HepG2 (cell line): ENCODE data around the gene ZNF652. TPM values are rescaled to one million over a fixed set of nuclear protein-coding genes. Genes with fewer than 3 reads are reported as not detected.

Experiments
- ATAC-seq: fragments of 200-7000 bp; cut with Tn5 transposase; 3 replicates; pipeline ENCODE4 v1.9.1; 2020; ENCODE audit warnings: mild to moderate bottlenecking, moderate library complexity
- BruUV-seq: library from RNA; stranded (reverse); fragments of 400-500 nt; replicated peaks from 2 replicates; lab custom pipeline; 2021; lab: Mats Ljungman, UMichigan
- CTCF ChIA-PET: fragments of 300-600 bp; formaldehyde crosslinking; extraction: SDS; loops from one replicate; lab custom pipeline; 2021; ENCODE audit warnings: low total read pairs, inconsistent platforms, low intra/inter-chr PET ratio; lab: Yijun Ruan, JAX
- POLR2A ChIA-PET: fragments of 350-600 bp; sonication (Branson Sonifier 250); formaldehyde crosslinking; loops from one replicate; lab custom pipeline; 2020; ENCODE audit warnings: antibody characterized with exemption, inconsistent platforms; lab: Yijun Ruan, JAX
- DNase-seq: peaks from one replicate; pipeline ENCODE4 v3.0.0-alpha.2; 2015; ENCODE audit warnings: low spot score
- FAIRE-seq: peaks from 3 replicates; lab custom pipeline; 2011; peaks lifted over from hg19 to GRCh38; lab: Jason Lieb, UNC
- H2AFZ ChIP-seq: one replicate; pipeline ENCODE4 v1.6.1; 2011; ENCODE audit warnings: low read length, inconsistent platforms
- H3K27ac ChIP-seq: fragments of 300-600 bp; 3 replicates; pipeline ENCODE4 v1.8.0; 2011; ENCODE audit warnings: mixed run types, mild to moderate bottlenecking, mixed read lengths, low read length, inconsistent platforms; ENCODE audit not compliant: insufficient read depth; ENCODE audit errors: extremely low read length
- H3K27me3 ChIP-seq, 2 experiments: fragments of 200-600 bp in 1 of 2; 2 replicates in 1 of 2; 3 replicates in 1 of 2; pipeline versions ENCODE4 v1.6.0 to v1.8.0; 2011; ENCODE audit warnings: low read length in 2 of 2, mild to moderate bottlenecking in 2 of 2, moderate library complexity in 2 of 2, inconsistent platforms in 1 of 2; ENCODE audit not compliant: insufficient read depth in 2 of 2, control insufficient read depth in 1 of 2
- H3K36me3 ChIP-seq, 2 experiments: fragments of 200-600 bp in 1 of 2; replicated peaks in 1 of 2; 2 replicates in 1 of 2; 3 replicates in 1 of 2; pipeline versions ENCODE4 v1.5.1 to v1.8.0; 2011; ENCODE audit warnings: low read length in 2 of 2, inconsistent platforms in 1 of 2; ENCODE audit not compliant: insufficient read depth in 2 of 2, control insufficient read depth in 1 of 2
- H3K4me1 ChIP-seq: 2 replicates; pipeline ENCODE4 v1.5.1; 2012; ENCODE audit warnings: low read length, inconsistent platforms; ENCODE audit not compliant: insufficient read depth
- H3K4me2 ChIP-seq: 2 replicates; pipeline ENCODE4 v1.6.0; 2011; ENCODE audit warnings: low read depth, low read length, inconsistent platforms
- H3K4me3 ChIP-seq, 3 experiments: fragments of 200-600 bp in 1 of 3; sonication (generic), shearing (Covaris generic) in 1 of 3; replicated peaks in 1 of 3; 2 replicates each; pipeline ENCODE4 v1.5.1; 2011 to 2016; ENCODE audit warnings: low read length in 3 of 3, inconsistent platforms in 2 of 3, low read depth in 2 of 3, mild to moderate bottlenecking in 2 of 3, control low read depth in 1 of 3, mixed read lengths in 1 of 3; ENCODE audit not compliant: insufficient read depth in 1 of 3
- H3K79me2 ChIP-seq: one replicate; pipeline ENCODE4 v1.6.1; 2011; ENCODE audit warnings: low read length, inconsistent platforms; ENCODE audit not compliant: insufficient read depth
- H3K9ac ChIP-seq: 2 replicates; pipeline ENCODE4 v1.6.0; 2011; ENCODE audit warnings: mild to moderate bottlenecking, low read depth, low read length, inconsistent platforms; ENCODE audit not compliant: insufficient read depth
- H3K9me3 ChIP-seq: 2 replicates; pipeline ENCODE4 v1.5.1; 2012; ENCODE audit warnings: mild to moderate bottlenecking, low read length
- H4K20me1 ChIP-seq: 2 replicates; pipeline ENCODE4 v1.6.0; 2011; ENCODE audit warnings: inconsistent platforms, mild to moderate bottlenecking, low read length, moderate library complexity; ENCODE audit not compliant: insufficient read depth
- ETV5 ChIP-seq: IDR thresholded peaks from 2 replicates; pipeline ENCODE4 v1.6.1; 2018; ENCODE audit warnings: missing biosample characterization, missing genetic modification reagents, inconsistent platforms, borderline replicate concordance
- GLI4 ChIP-seq: sonication (generic); formaldehyde crosslinking; IDR thresholded peaks from 2 replicates; pipeline ENCODE4 v1.5.1; 2020; ENCODE audit warnings: missing genetic modification reagents, mild to moderate bottlenecking, moderate library complexity, borderline replicate concordance
- RBFOX2 ChIP-seq: fragments of 200-400 bp; formaldehyde crosslinking; IDR thresholded peaks from 2 replicates; pipeline ENCODE4 v1.6.1; 2017; ENCODE audit warnings: low read depth, mild to moderate bottlenecking, low read length
- RFX3 ChIP-seq: IDR thresholded peaks from 2 replicates; pipeline ENCODE4 v1.6.1; 2016; ENCODE audit warnings: missing biosample characterization, missing genetic modification reagents
- RFXAP ChIP-seq: sonication (generic); formaldehyde crosslinking; IDR thresholded peaks from 2 replicates; pipeline ENCODE4 v1.4.0; 2020; ENCODE audit warnings: missing genetic modification reagents, borderline replicate concordance
- SP1 ChIP-seq, 2 experiments: fragments of 450-650 bp in 1 of 2; sonication (generic) in 1 of 2; formaldehyde crosslinking in 1 of 2; IDR thresholded peaks; 2 replicates each; pipeline versions ENCODE4 v1.4.0 to v1.6.1; 2016 to 2020; ENCODE audit warnings: missing genetic modification reagents in 1 of 2
- SRSF9 ChIP-seq: fragments of 200-400 bp; formaldehyde crosslinking; IDR thresholded peaks from 2 replicates; pipeline ENCODE4 v1.6.1; 2018; ENCODE audit warnings: borderline replicate concordance, mild to moderate bottlenecking, low read depth, low read length; ENCODE audit not compliant: insufficient read depth, poor library complexity, severe bottlenecking
- ZNF225 ChIP-seq: sonication (generic); formaldehyde crosslinking; IDR thresholded peaks from 2 replicates; pipeline ENCODE4 v1.4.0; 2020; ENCODE audit warnings: mild to moderate bottlenecking, missing genetic modification reagents
- ZNF317 ChIP-seq: sonication (generic); formaldehyde crosslinking; IDR thresholded peaks from 2 replicates; pipeline ENCODE4 v1.5.0; 2020; ENCODE audit warnings: mild to moderate bottlenecking, missing genetic modification reagents
- ZNF564 ChIP-seq: sonication (generic); formaldehyde crosslinking; IDR thresholded peaks from 2 replicates; pipeline ENCODE4 v1.8.1; 2023; ENCODE audit warnings: mild to moderate bottlenecking, missing genetic modification reagents
- ZSCAN31 ChIP-seq: sonication (generic); formaldehyde crosslinking; IDR thresholded peaks from 2 replicates; pipeline ENCODE4 v1.5.0; 2020; ENCODE audit warnings: low read depth, mild to moderate bottlenecking, missing genetic modification reagents
- WGBS: methylation state at CpG from one replicate; pipeline ENCODE4 v1.1.6; 2017; ENCODE audit warnings: low lambda C conversion rate; 5-methylcytosine and 5-hydroxymethylcytosine counted together
- in situ Hi-C: cut with HindIII; loops from 2 replicates; pipeline ENCODE4 v1.10.0; 2017; ENCODE audit warnings: low pct_unique_long_range_greater_than_20kb; ENCODE audit not compliant: extremely low pct_ligation_motif_present
- intact Hi-C: fragments of 100-400 bp; cut with micrococcal nuclease; formaldehyde crosslinking; loops from one replicate; pipeline ENCODE4 v1.10.0; 2022; ENCODE audit not compliant: unreplicated experiment
- polyA plus RNA-seq, 8 experiments: library from polyadenylated mRNA; depleted of rRNA in 3 of 8; stranded (reverse) in 7 of 8; unstranded in 1 of 8; fragments of >200 nt; fragmentation: Illumina TruSeq in 4 of 8; extraction: Trizol in 4 of 8; gene quantifications; 2 replicates each; pipeline versions ENCODE4 v1.2.1 to v1.2.3, GENCODE V29; 2011 to 2016; ENCODE audit warnings: low read depth in 4 of 8, missing spikeins in 1 of 8, mixed read lengths in 1 of 8; ENCODE audit not compliant: insufficient read depth in 1 of 8
- total RNA-seq, 5 experiments: library from RNA; depleted of rRNA; stranded (reverse); fragments of >200 nt; fragmentation: Illumina TruSeq; extraction: Trizol; gene quantifications; 2 replicates each; pipeline ENCODE4 v1.2.3, GENCODE V29; 2016; ENCODE audit warnings: low read depth in 1 of 5
- TF ChIP-seq, protein P1 (sequence below): sonication (generic); formaldehyde crosslinking; IDR thresholded peaks from 2 replicates; pipeline ENCODE4 v1.5.1; 2020; ENCODE audit warnings: missing genetic modification reagents, mild to moderate bottlenecking, borderline replicate concordance
- TF ChIP-seq, protein P2 (sequence below): IDR thresholded peaks from 2 replicates; pipeline ENCODE4 v1.6.1; 2016; ENCODE audit warnings: missing compliant biosample characterization, missing genetic modification reagents, borderline replicate concordance
- TF ChIP-seq, protein P3 (sequence below): sonication (generic); formaldehyde crosslinking; IDR thresholded peaks from 2 replicates; pipeline ENCODE4 v1.5.1; 2020; ENCODE audit warnings: missing genetic modification reagents, mild to moderate bottlenecking, borderline replicate concordance

ZNF652 gene
- total and polyA plus RNA-seq, 2 of the 13 experiments (the other 11 are each of a cell fraction or from before 2014, with no cell fraction given) = 16.2 to 30.2 TPM

DNA sequence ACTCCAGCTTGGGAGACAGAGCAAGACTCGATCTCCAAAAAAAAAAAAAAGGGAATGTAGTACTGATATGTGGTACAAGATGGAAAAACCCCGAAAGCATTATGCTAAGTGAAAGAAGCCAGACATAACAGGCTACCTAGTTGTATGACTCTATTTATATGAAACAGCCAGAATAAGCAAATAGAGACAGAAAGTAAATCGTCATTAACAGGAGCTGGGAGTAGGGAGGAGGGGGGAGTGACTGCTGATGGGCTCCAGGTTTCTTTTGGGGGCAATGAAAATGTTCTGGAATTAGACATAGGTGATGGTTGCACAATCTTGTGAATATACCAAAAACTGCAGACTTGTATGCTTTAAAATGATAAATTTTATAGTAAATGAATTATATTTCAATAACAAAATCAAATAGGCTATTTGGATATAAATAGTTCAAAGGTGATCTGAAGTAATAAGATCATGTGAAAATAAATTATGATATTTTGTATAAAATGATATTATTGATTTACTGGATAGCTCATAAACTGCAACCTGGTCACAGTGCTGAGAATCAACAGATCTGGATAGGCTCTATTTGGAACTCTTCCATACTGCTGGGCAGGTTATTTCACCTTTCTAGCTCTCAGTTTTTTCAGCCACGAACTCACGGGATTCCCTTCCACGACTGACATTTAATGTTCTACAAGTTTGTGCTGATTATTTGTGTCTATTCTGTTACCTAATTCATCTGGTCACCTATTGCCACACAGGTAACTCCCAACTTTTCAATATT lies 27.1 kb downstream of the ZNF652 start:
- TF ChIP-seq, protein P1, sequence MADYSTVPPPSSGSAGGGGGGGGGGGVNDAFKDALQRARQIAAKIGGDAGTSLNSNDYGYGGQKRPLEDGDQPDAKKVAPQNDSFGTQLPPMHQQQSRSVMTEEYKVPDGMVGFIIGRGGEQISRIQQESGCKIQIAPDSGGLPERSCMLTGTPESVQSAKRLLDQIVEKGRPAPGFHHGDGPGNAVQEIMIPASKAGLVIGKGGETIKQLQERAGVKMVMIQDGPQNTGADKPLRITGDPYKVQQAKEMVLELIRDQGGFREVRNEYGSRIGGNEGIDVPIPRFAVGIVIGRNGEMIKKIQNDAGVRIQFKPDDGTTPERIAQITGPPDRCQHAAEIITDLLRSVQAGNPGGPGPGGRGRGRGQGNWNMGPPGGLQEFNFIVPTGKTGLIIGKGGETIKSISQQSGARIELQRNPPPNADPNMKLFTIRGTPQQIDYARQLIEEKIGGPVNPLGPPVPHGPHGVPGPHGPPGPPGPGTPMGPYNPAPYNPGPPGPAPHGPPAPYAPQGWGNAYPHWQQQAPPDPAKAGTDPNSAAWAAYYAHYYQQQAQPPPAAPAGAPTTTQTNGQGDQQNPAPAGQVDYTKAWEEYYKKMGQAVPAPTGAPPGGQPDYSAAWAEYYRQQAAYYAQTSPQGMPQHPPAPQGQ (CRISPR knock-in tag) = no peak
- TF ChIP-seq RFX3 = no peak
- no peak for TF ChIP-seq ZNF225 (CRISPR knock-in tag)
- no peak for TF ChIP-seq ZNF317
- ATAC-seq = no peak
- Histone ChIP-seq H3K79me2 (peaks cover 49% of the 10 kb centered on the region), H3K4me3 (no peak overlapping the region), H3K9me3 (no peaks in the 10 kb centered on the region), H3K4me2 (no peak overlapping the region), H3K4me1 (no peaks in the 10 kb centered on the region), H2AFZ (no peak overlapping the region), H3K27ac (no peak overlapping the region), H3K9ac (no peak overlapping the region), H3K27me3 (no peaks in the 10 kb centered on the region), H3K36me3 (no peaks in the 10 kb centered on the region; a peak in 1 of 5 replicates), H4K20me1 (peaks cover 7% of the 10 kb centered on the region; the same call in 1 of the 2 replicates)
- no peak for FAIRE-seq
- 95% methylated on average over 6 of the region's 6 CpGs for WGBS
- BruUV-seq = TSS peak; percentile 13
- intact Hi-C loops = no loop called here
- in situ Hi-C loops = no loop called here
- CTCF ChIA-PET = no interaction called here
- POLR2A ChIA-PET = no interaction called here
- DNase-seq = no peak

DNA sequence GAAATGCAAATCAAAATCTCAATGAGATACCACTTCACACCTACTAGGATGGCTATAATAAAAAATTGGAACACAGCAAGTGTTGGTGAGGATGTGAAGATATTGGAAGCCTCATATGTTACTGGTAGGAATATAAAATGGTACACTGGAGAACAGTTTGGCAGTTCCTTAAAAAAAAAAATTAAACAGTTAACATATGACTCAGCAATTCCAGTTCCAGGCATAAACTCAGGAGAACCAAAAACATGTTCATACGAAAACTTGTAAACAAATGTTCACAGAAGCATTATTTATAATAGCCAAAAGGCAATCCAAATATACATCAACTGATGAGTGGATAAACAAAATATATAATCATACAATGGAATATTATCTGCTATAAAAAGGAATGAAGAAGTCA lies 28.2 kb downstream of the ZNF652 start:
- FAIRE-seq = no peak
- peaks cover 52% of the 10 kb centered on the region for H3K79me2 ChIP-seq
- no TSS peak for BruUV-seq
- H4K20me1 ChIP-seq = peaks cover 7% of the 10 kb centered on the region; the same call in 1 of the 2 replicates
- H3K4me2 ChIP-seq = no peak overlapping the region
- no peak overlapping the region for H2AFZ ChIP-seq
- ChIA-PET POLR2A (no interaction called here), CTCF (no interaction called here)
- H3K36me3 ChIP-seq = no peaks in the 10 kb centered on the region; a peak in 1 of 5 replicates
- H3K27ac ChIP-seq = no peak overlapping the region
- intact Hi-C loops = no loop called here
- DNase-seq = no peak
- 94% methylated on average over 1 of the region's 1 CpG for WGBS
- H3K4me1 ChIP-seq = peaks cover 4% of the 10 kb centered on the region; the same call in 1 of the 2 replicates
- H3K9me3 ChIP-seq = no peaks in the 10 kb centered on the region
- no peak for ATAC-seq
- in situ Hi-C loops = no loop called here
- H3K9ac ChIP-seq = no peak overlapping the region
- no peak overlapping the region for H3K4me3 ChIP-seq
- no peaks in the 10 kb centered on the region for H3K27me3 ChIP-seq
- TF ChIP-seq ZSCAN31 = no peak
- TF ChIP-seq GLI4 (CRISPR knock-in tag) = no peak
- no peak for TF ChIP-seq ZNF564 (CRISPR knock-in tag)
- TF ChIP-seq RBFOX2 = no peak
- no peak for TF ChIP-seq ETV5 (CRISPR knock-in tag)
- TF ChIP-seq RFXAP (CRISPR knock-in tag) = no peak
- no peak for TF ChIP-seq SP1 (IDR thresholded peaks at IDR 0.05)
- TF ChIP-seq SP1 (CRISPR knock-in tag; IDR thresholded peaks at IDR 0.05) = no peak
- no peak for TF ChIP-seq SRSF9
- TF ChIP-seq, protein P2, sequence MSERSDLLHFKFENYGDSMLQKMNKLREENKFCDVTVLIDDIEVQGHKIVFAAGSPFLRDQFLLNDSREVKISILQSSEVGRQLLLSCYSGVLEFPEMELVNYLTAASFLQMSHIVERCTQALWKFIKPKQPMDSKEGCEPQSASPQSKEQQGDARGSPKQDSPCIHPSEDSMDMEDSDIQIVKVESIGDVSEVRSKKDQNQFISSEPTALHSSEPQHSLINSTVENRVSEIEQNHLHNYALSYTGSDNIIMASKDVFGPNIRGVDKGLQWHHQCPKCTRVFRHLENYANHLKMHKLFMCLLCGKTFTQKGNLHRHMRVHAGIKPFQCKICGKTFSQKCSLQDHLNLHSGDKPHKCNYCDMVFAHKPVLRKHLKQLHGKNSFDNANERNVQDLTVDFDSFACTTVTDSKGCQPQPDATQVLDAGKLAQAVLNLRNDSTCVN (CRISPR knock-in tag) = no peak
- TF ChIP-seq, protein P3, sequence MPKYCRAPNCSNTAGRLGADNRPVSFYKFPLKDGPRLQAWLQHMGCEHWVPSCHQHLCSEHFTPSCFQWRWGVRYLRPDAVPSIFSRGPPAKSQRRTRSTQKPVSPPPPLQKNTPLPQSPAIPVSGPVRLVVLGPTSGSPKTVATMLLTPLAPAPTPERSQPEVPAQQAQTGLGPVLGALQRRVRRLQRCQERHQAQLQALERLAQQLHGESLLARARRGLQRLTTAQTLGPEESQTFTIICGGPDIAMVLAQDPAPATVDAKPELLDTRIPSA (CRISPR knock-in tag) = no peak
